ENCODE data around the gene SPRYD7.

Gene SPRYD7

GRCh38 chr13:49869519-49869918 lies 66.6 kb downstream of the SPRYD7 start:
- Histone ChIP-seq H3K9me3 (ENCODE audit: control insufficient read depth in 5 of 5, low read length in 5 of 5) (peaks cover under 1 to 5% (median 3%) of the 10 kb centered on the region in 5 donors), H3K4me3 (ENCODE audit: low read depth in 1 of 5, low read length in 5 of 5) (no peak overlapping the region), H3K27ac (ENCODE audit: low read depth, low read length) (no peak overlapping the region), H3K4me1 (ENCODE audit: control insufficient read depth in 5 of 5, insufficient read depth in 5 of 5, low read length in 5 of 5) (no peaks in the 10 kb centered on the region), H3K9ac (ENCODE audit: low read length in 5 of 5) (no peak overlapping the region), H3K27me3 (ENCODE audit: control insufficient read depth in 5 of 5, insufficient read depth in 4 of 5, low read length in 5 of 5) (no peaks in the 10 kb centered on the region), H3K36me3 (ENCODE audit: control insufficient read depth in 5 of 5, insufficient read depth in 5 of 5, low read length in 5 of 5) (no peaks in the 10 kb centered on the region)

GRCh38 chr13:49867834-49868233 lies 68.3 kb downstream of the SPRYD7 start:
- Histone ChIP-seq H3K4me1 (ENCODE audit: control insufficient read depth in 5 of 5, insufficient read depth in 5 of 5, low read length in 5 of 5) (no peaks in the 10 kb centered on the region), H3K9me3 (ENCODE audit: control insufficient read depth in 5 of 5, low read length in 5 of 5) (peaks cover 0 to 3% (median 0%) of the 10 kb centered on the region in 5 donors), H3K27ac (ENCODE audit: low read depth, low read length) (no peak overlapping the region), H3K9ac (ENCODE audit: low read length in 5 of 5) (no peak overlapping the region), H3K4me3 (ENCODE audit: low read depth in 1 of 5, low read length in 5 of 5) (no peak overlapping the region), H3K27me3 (ENCODE audit: control insufficient read depth in 5 of 5, insufficient read depth in 4 of 5, low read length in 5 of 5) (no peaks in the 10 kb centered on the region), H3K36me3 (ENCODE audit: control insufficient read depth in 5 of 5, insufficient read depth in 5 of 5, low read length in 5 of 5) (no peaks in the 10 kb centered on the region)

- Histone ChIP-seq H3K27ac (ENCODE audit: low read depth, low read length) (no peak overlapping the region), H3K9me3 (ENCODE audit: control insufficient read depth in 5 of 5, low read length in 5 of 5) (peaks cover 0 to 3% (median 0%) of the 10 kb centered on the region in 5 donors), H3K27me3 (ENCODE audit: control insufficient read depth in 5 of 5, insufficient read depth in 4 of 5, low read length in 5 of 5) (no peaks in the 10 kb centered on the region), H3K4me1 (ENCODE audit: control insufficient read depth in 5 of 5, insufficient read depth in 5 of 5, low read length in 5 of 5) (no peaks in the 10 kb centered on the region), H3K9ac (ENCODE audit: low read length in 5 of 5) (no peak overlapping the region), H3K4me3 (ENCODE audit: low read depth in 1 of 5, low read length in 5 of 5) (no peak overlapping the region), H3K36me3 (ENCODE audit: control insufficient read depth in 5 of 5, insufficient read depth in 5 of 5, low read length in 5 of 5) (no peaks in the 10 kb centered on the region)
These were observed 70.9 kb downstream of the SPRYD7 start for GRCh38 chr13:49865218-49865617.

DNA sequence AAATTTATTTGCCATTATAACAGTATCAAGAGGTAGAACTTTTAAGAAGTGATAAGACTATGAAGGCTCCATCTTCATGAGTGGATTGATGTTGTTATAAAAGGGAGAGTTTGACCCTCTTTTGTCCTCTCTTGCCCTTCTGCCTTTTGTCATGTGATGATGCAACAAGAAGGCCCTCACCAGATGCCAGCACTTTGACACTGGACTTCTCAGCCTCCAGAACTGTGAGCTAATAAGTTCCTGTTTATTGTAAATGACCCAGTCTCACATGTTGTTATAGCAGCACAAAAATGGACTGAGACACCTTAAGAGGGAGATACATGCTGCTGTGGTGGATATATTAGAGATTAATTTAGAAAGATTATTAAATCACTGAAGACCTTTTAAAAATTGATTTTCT lies 71.6 kb downstream of the SPRYD7 start:
- Histone ChIP-seq H3K36me3 (ENCODE audit: control insufficient read depth in 5 of 5, insufficient read depth in 5 of 5, low read length in 5 of 5) (no peaks in the 10 kb centered on the region), H3K27me3 (ENCODE audit: control insufficient read depth in 5 of 5, insufficient read depth in 4 of 5, low read length in 5 of 5) (no peaks in the 10 kb centered on the region), H3K27ac (ENCODE audit: low read depth, low read length) (no peak overlapping the region), H3K9ac (ENCODE audit: low read length in 5 of 5) (no peak overlapping the region), H3K9me3 (ENCODE audit: control insufficient read depth in 5 of 5, low read length in 5 of 5) (peaks cover 0 to 3% (median 0%) of the 10 kb centered on the region in 5 donors), H3K4me3 (ENCODE audit: low read depth in 1 of 5, low read length in 5 of 5) (no peak overlapping the region), H3K4me1 (ENCODE audit: control insufficient read depth in 5 of 5, insufficient read depth in 5 of 5, low read length in 5 of 5) (no peaks in the 10 kb centered on the region)
